8988T (cell line): ENCODE data around the gene DROSHA.
"Not testable (repeated sequence)": the region's sequence is repeated elsewhere in the genome, so short reads cannot be mapped to it uniquely, and the experiment has no call there.

ENCODE experiments used
- DNase-seq: peaks from one replicate; pipeline ENCODE4 v3.0.0; 2011

The DROSHA gene

GRCh38 chr5:31415009-31415923, 116.6 kb downstream of the DROSHA start:
- DNase-seq, result no peak

GRCh38 chr5:31413030-31413812, 118.7 kb downstream of the DROSHA start:
- DNase-seq, result no peak

GRCh38 chr5:31412324-31412723, 119.6 kb downstream of the DROSHA start:
- no peak for DNase-seq

- no peak for DNase-seq
Measured at GRCh38 chr5:31410089-31410488, 121.8 kb downstream of the DROSHA start.

GRCh38 chr5:31408814-31409213, 123.1 kb downstream of the DROSHA start:
- no peak for DNase-seq

GRCh38 chr5:31407921-31408693, 123.8 kb downstream of the DROSHA start:
- no peak for DNase-seq

- DNase-seq, result no peak
Measured at GRCh38 chr5:31404325-31404724, 127.6 kb downstream of the DROSHA start.

GRCh38 chr5:31401691-31402090, 130.2 kb downstream of the DROSHA start:
- DNase-seq, result no peak

- no peak for DNase-seq
Measured at GRCh38 chr5:31397926-31398557, 133.9 kb downstream of the DROSHA start.

- no peak for DNase-seq
Measured at GRCh38 chr5:31396611-31397295, 135.1 kb downstream of the DROSHA start.

- not testable (repeated sequence) for DNase-seq
Measured at GRCh38 chr5:31395450-31396045, 136.3 kb downstream of the DROSHA start.

GRCh38 chr5:31393126-31393525, 138.8 kb downstream of the DROSHA start:
- DNase-seq, result no peak

- no peak for DNase-seq
Measured at GRCh38 chr5:31392061-31392460, 139.8 kb downstream of the DROSHA start.

- DNase-seq, result no peak
Measured at GRCh38 chr5:31390256-31390655, 141.6 kb downstream of the DROSHA start.

- no peak for DNase-seq
Measured at GRCh38 chr5:31385774-31386537, 145.9 kb downstream of the DROSHA start.

GRCh38 chr5:31383734-31384133, 148.2 kb downstream of the DROSHA start:
- no peak for DNase-seq

- no peak for DNase-seq
Measured at GRCh38 chr5:31382051-31382878, 149.6 kb downstream of the DROSHA start.

GRCh38 chr5:31381299-31381698, 150.6 kb downstream of the DROSHA start:
- DNase-seq, result no peak

- no peak for DNase-seq
Measured at GRCh38 chr5:31380049-31380448, 151.8 kb downstream of the DROSHA start.

- no peak for DNase-seq
Measured at GRCh38 chr5:31378838-31379237, 153.1 kb downstream of the DROSHA start.
